ENCODE data around the gene UBAP1. TPM values are rescaled to one million over a fixed set of nuclear protein-coding genes. Genes with fewer than 3 reads are reported as not detected.

UBAP1 gene
- total and polyA plus RNA-seq, 2 experiments from 2014 or later = 17.4 to 20.7 TPM

DNA sequence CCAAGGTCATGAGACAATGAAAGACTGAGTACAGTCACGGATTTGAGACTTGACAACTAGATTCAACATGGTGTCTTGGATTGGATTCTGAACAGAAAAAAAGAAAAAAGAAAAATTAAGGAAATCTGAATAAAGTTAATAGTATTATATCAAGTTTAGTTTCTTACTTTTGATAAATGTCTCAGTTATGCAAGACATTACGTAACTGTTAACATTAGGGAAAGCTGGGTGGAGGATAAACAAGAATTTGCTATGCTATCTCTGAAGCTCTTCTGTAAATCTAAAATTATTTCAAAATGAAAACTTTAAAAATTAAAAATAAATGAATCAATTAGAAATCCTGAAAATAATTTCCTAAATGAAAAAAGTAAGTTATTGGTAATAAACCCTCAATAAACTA, 38.0 kb upstream of the UBAP1 start (continued):
- TF ChIP-seq REST (IDR thresholded peaks at IDR 0.05; ENCODE audit: unreplicated experiment) = no peak
- TF ChIP-seq POLR2AphosphoS5 (IDR thresholded peaks at IDR 0.05; ENCODE audit: low read depth) = no peak
- TF ChIP-seq, protein P1, sequence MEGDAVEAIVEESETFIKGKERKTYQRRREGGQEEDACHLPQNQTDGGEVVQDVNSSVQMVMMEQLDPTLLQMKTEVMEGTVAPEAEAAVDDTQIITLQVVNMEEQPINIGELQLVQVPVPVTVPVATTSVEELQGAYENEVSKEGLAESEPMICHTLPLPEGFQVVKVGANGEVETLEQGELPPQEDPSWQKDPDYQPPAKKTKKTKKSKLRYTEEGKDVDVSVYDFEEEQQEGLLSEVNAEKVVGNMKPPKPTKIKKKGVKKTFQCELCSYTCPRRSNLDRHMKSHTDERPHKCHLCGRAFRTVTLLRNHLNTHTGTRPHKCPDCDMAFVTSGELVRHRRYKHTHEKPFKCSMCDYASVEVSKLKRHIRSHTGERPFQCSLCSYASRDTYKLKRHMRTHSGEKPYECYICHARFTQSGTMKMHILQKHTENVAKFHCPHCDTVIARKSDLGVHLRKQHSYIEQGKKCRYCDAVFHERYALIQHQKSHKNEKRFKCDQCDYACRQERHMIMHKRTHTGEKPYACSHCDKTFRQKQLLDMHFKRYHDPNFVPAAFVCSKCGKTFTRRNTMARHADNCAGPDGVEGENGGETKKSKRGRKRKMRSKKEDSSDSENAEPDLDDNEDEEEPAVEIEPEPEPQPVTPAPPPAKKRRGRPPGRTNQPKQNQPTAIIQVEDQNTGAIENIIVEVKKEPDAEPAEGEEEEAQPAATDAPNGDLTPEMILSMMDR (conservative IDR thresholded peaks at IDR 0.05; ENCODE audit: low read depth in 2 of 2) = no peak

GRCh38 chr9:34143116-34143515, 35.7 kb upstream of the UBAP1 start:
- no peak for ATAC-seq
- Histone ChIP-seq H4K20me1 (replicated peaks; ENCODE audit: insufficient read depth) (no peaks in the 10 kb centered on the region), H3F3A (replicated peaks; ENCODE audit: low read depth) (no peaks in the 10 kb centered on the region), H2AFZ (peak overlapping the region; percentile 32; the same call in 1 of the 2 replicates), H3K36me3 (ENCODE audit: insufficient read depth) (no peaks in the 10 kb centered on the region), H3K27ac (ENCODE audit: low read depth) (no peak overlapping the region), H3K27me3 (ENCODE audit: insufficient read depth) (no peaks in the 10 kb centered on the region), H3K79me2 (replicated peaks; ENCODE audit: insufficient read depth) (no peaks in the 10 kb centered on the region), H3K4me1 (ENCODE audit: insufficient read depth) (no peaks in the 10 kb centered on the region), H3K4me2 (no peak overlapping the region), H3K4me3 (no peak overlapping the region), H3K9me2 (ENCODE audit: insufficient read depth) (no peaks in the 10 kb centered on the region)
- Mint-ChIP-seq H3K4me1 (no peaks in the 10 kb centered on the region), H3K27ac (no peak overlapping the region), H3K27me3 (ENCODE audit: insufficient read depth, low read depth, poor library complexity) (peaks cover 7% of the 10 kb centered on the region), H3K36me3 (ENCODE audit: low read depth) (no peaks in the 10 kb centered on the region), H3K9me3 (peaks cover 4% of the 10 kb centered on the region; the same call in 1 of the 3 replicates), H3K4me3 (no peak overlapping the region)
- no peak for DNase-seq (ENCODE audit: low spot score)
- no peak for TF ChIP-seq ZNF114 (CRISPR knock-in tag; IDR thresholded peaks at IDR 0.05)
- TF ChIP-seq ZNF331 (CRISPR knock-in tag; IDR thresholded peaks at IDR 0.05; ENCODE audit: low read depth) = no peak
- TF ChIP-seq, protein P2, sequence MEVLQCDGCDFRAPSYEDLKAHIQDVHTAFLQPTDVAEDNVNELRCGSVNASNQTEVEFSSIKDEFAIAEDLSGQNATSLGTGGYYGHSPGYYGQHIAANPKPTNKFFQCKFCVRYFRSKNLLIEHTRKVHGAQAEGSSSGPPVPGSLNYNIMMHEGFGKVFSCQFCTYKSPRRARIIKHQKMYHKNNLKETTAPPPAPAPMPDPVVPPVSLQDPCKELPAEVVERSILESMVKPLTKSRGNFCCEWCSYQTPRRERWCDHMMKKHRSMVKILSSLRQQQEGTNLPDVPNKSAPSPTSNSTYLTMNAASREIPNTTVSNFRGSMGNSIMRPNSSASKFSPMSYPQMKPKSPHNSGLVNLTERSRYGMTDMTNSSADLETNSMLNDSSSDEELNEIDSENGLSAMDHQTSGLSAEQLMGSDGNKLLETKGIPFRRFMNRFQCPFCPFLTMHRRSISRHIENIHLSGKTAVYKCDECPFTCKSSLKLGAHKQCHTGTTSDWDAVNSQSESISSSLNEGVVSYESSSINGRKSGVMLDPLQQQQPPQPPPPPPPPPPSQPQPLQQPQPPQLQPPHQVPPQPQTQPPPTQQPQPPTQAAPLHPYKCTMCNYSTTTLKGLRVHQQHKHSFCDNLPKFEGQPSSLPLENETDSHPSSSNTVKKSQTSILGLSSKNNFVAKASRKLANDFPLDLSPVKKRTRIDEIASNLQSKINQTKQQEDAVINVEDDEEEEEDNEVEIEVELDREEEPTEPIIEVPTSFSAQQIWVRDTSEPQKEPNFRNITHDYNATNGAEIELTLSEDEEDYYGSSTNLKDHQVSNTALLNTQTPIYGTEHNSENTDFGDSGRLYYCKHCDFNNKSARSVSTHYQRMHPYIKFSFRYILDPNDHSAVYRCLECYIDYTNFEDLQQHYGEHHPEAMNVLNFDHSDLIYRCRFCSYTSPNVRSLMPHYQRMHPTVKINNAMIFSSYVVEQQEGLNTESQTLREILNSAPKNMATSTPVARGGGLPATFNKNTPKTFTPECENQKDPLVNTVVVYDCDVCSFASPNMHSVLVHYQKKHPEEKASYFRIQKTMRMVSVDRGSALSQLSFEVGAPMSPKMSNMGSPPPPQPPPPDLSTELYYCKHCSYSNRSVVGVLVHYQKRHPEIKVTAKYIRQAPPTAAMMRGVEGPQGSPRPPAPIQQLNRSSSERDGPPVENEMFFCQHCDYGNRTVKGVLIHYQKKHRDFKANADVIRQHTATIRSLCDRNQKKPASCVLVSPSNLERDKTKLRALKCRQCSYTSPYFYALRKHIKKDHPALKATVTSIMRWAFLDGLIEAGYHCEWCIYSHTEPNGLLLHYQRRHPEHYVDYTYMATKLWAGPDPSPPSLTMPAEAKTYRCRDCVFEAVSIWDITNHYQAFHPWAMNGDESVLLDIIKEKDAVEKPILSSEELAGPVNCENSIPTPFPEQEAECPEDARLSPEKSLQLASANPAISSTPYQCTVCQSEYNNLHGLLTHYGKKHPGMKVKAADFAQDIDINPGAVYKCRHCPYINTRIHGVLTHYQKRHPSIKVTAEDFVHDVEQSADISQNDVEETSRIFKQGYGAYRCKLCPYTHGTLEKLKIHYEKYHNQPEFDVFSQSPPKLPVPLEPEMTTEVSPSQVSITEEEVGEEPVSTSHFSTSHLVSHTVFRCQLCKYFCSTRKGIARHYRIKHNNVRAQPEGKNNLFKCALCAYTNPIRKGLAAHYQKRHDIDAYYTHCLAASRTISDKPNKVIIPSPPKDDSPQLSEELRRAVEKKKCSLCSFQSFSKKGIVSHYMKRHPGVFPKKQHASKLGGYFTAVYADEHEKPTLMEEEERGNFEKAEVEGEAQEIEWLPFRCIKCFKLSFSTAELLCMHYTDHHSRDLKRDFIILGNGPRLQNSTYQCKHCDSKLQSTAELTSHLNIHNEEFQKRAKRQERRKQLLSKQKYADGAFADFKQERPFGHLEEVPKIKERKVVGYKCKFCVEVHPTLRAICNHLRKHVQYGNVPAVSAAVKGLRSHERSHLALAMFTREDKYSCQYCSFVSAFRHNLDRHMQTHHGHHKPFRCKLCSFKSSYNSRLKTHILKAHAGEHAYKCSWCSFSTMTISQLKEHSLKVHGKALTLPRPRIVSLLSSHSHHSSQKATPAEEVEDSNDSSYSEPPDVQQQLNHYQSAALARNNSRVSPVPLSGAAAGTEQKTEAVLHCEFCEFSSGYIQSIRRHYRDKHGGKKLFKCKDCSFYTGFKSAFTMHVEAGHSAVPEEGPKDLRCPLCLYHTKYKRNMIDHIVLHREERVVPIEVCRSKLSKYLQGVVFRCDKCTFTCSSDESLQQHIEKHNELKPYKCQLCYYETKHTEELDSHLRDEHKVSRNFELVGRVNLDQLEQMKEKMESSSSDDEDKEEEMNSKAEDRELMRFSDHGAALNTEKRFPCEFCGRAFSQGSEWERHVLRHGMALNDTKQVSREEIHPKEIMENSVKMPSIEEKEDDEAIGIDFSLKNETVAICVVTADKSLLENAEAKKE (CRISPR knock-in tag; IDR thresholded peaks at IDR 0.05) = no peak
- TF ChIP-seq JUNB (IDR thresholded peaks at IDR 0.05; ENCODE audit: unreplicated experiment) = no peak
- TF ChIP-seq, protein P1 (conservative IDR thresholded peaks at IDR 0.05; ENCODE audit: low read depth in 2 of 2) = no peak
- TF ChIP-seq EZH2phosphoT487 (IDR thresholded peaks at IDR 0.05; ENCODE audit: unreplicated experiment) = no peak
- TF ChIP-seq EZH2 (IDR thresholded peaks at IDR 0.05; ENCODE audit: low read depth, unreplicated experiment) = no peak
- TF ChIP-seq POLR2AphosphoS5 (IDR thresholded peaks at IDR 0.05; ENCODE audit: low read depth) = no peak
